GM12872 (cell line): ENCODE data around the gene RIMBP2.

ENCODE experiments used
- TF ChIP-seq, protein P1 (sequence below): IDR thresholded peaks from 3 replicates; pipeline ENCODE4 v1.5.1; 2011; ENCODE audit warnings: low read depth, mild to moderate bottlenecking, low read length, moderate library complexity; ENCODE audit not compliant: insufficient read depth

Gene RIMBP2

DNA sequence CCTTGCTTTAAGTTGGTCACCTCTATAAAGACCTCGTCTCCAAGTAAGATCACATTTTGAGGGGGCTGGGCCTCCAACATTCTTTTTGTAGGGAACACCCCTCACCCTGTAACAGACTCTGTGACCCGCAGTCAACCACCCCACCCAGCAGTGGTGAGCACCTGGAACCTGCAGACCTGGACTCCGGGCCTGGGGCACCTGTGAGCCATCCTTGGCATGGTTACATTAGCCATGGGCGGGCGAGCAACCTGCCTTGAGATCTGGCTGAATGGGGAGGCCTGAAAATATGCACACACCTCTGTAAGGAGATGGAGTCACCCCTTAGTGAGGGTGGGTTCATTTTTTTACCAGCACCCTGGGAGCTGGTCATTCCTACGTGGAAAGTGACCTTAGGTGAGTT is 95.3 kb downstream of the RIMBP2 start:
- TF ChIP-seq, protein P1, sequence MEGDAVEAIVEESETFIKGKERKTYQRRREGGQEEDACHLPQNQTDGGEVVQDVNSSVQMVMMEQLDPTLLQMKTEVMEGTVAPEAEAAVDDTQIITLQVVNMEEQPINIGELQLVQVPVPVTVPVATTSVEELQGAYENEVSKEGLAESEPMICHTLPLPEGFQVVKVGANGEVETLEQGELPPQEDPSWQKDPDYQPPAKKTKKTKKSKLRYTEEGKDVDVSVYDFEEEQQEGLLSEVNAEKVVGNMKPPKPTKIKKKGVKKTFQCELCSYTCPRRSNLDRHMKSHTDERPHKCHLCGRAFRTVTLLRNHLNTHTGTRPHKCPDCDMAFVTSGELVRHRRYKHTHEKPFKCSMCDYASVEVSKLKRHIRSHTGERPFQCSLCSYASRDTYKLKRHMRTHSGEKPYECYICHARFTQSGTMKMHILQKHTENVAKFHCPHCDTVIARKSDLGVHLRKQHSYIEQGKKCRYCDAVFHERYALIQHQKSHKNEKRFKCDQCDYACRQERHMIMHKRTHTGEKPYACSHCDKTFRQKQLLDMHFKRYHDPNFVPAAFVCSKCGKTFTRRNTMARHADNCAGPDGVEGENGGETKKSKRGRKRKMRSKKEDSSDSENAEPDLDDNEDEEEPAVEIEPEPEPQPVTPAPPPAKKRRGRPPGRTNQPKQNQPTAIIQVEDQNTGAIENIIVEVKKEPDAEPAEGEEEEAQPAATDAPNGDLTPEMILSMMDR: no peak

DNA sequence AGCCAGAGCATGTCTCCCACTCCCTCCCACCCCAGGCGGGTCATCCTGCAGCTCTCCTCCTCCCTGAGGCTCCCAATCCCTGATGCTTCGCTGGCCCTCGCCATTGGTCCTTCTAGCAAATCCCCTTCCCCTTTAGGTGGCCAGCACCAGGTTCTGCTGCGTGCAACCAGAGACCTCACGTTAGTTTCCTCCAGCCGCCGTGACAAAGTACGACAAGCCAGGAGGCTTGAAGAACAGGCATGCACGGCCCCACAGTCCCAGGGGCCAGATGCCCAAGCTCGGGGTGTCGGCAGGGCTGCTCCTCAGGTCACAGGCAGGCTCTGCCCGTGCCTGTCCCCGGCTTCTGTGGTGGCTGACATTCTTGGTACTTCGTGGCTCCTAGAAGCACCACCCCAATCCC is 95.8 kb downstream of the RIMBP2 start:
- TF ChIP-seq, protein P1: no peak

DNA sequence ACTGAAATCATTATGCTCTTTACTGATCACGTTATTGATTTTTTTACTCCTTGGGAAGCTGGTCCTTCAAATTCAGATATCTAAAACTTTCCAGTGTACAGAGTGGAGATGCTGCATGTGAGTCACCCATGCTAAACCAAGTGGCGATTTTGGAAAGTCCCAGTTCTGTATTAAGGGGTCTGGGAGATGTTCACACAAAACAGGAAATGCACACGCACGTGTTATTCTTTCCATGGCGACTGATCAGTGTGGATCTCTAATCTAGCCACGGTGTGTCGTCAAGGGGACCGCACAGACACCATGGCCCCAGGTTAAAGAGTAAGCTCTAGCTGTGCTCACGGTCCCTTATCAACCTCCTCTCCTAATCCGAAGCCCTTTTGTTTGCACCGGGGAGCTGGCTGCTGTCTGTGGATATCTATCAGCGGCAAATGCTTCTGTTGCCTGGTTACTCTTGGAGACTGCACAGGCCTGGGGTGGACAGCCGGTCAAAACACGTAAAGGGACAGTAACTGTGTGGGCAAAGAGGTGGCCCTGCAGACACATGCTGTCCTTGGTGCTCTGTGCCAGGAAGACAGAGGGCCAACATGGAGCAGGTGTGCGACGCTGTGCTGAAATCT is 96.6 kb downstream of the RIMBP2 start:
- TF ChIP-seq, protein P1: no peak

DNA sequence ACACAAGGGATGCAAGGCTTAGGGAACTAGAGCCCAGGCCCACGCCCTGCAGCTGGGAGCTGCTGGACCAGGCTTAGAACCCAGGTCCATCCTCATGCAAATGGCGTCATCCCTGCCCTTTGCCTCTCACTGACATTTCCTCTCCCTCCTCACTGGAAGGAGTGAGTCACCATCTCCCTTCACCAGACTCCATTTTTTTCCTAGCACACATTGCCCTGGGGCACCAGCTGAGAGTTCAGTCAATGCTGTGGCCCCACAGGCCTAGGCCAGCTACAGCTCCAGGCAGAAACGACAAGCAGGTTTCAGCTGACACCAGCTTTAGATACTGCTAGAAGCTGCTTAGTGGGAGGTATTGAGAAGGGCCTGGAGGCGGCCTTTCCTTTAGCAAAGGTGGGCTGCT is 98.9 kb downstream of the RIMBP2 start:
- TF ChIP-seq, protein P1: no peak

DNA sequence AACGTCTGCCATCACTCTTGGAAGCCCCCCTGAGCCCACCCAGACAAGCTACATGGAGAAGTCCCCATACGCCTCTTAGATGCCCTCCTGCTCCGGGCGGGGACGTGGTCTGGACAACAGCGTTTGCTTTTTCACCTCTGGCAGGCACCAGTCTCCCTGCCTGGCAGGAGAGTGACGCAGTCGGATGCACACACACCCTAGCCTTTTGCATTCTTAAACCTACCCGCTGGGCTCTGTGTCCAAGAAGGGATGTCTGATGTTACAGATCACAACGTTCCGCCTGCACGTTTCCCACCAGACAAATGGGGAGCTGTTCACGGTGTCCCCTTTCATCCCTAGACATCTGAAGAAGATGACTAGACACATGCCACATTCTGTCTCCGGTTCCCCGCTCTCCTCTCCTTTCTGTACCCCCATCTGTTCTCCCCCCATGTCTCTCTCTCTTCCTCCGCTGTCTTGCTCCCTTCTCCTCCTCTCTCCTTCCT is 100.2 kb downstream of the RIMBP2 start:
- TF ChIP-seq, protein P1: no peak

DNA sequence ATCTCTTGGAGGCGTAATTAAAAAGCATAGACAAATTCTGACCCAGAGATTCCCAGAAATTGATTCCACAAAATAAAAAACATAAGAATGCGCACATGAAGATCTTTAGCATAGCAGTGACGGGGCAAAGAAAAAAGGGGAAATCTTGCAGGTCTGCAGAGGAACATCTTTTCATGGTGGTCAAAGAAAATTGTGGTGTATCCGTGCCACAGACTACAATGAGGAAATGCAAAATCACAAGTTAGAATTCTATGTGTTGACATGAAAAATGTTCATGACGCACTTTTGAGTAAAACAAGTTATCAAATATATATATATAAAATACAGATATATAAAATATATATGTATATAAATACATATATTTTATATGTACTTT is 101.6 kb downstream of the RIMBP2 start:
- TF ChIP-seq, protein P1: no peak

DNA sequence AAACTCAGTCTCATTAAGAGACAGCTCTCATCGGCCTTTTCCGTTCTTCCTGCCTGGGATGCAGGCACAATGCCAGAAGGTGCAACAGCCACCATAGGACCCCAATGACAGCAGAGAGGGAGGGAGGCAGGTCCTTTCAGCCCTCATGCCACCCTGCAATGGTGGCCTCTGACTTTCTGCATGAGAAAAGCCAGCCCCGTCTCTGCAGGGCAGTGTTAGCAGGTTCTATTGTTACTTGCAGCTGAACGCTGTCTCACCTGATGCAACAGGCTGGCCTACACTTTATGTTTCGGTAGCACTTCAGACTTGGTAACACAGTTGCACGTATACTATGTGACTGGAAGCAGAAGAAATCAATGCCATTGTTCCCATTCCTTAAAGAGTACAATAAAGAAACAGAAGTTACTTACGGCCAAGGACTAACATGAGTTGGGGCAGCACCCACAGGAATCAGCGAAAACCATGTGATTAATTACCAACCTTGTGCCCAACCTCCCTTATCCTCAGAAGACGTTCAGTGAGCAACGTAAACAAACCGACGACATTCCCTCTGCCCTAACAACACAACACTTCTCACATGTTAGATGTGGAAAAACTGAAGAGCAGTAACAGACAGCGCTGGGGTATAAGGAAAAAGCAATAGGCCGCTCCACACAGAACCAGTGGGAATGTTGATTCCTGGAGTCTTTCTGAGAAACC is 102.1 kb downstream of the RIMBP2 start:
- TF ChIP-seq, protein P1: no peak
